H1 (cell line): Measurements from ENCODE around the gene ASIC5. TPM values are rescaled to one million over a fixed set of nuclear protein-coding genes. Genes with fewer than 3 reads are reported as not detected.

Source experiments
- CTCF ChIA-PET: fragments of 300-600 bp; sonication (Branson Sonifier 250); formaldehyde crosslinking; loops from one replicate; lab custom pipeline; 2021; ENCODE audit not compliant: partially characterized antibody; lab: Charles Lee
- POLR2A ChIA-PET: fragments of 300-600 bp; sonication (Branson Sonifier 250); formaldehyde crosslinking; loops from one replicate; lab custom pipeline; 2021; ENCODE audit warnings: inconsistent platforms; ENCODE audit not compliant: partially characterized antibody; lab: Charles Lee
- DNase-seq, 2 experiments: peaks; one replicate each; pipeline versions ENCODE4 v3.0.0 to v3.0.0-alpha.2; 2010 to 2022; ENCODE audit warnings: low spot score in 2 of 2, low read depth in 1 of 2, mixed read lengths in 1 of 2
- FAIRE-seq: peaks from 2 replicates; lab custom pipeline; 2011; peaks lifted over from hg19 to GRCh38; lab: Jason Lieb, UNC
- H2AFZ ChIP-seq: 2 replicates; pipeline ENCODE4 v1.8.1; 2012; ENCODE audit warnings: low read length, inconsistent platforms
- H2AK5ac ChIP-seq: 2 replicates; pipeline ENCODE4 v1.6.1; 2013; ENCODE audit warnings: low read depth, low read length
- H2BK120ac ChIP-seq: replicated peaks from 2 replicates; pipeline ENCODE3; 2013; ENCODE audit warnings: low read depth, low read length, inconsistent platforms
- H2BK12ac ChIP-seq: 2 replicates; pipeline ENCODE4 v1.6.1; 2013; ENCODE audit warnings: low read depth, low read length
- H2BK15ac ChIP-seq: 2 replicates; pipeline ENCODE4 v1.6.1; 2013; ENCODE audit warnings: low read length
- H2BK20ac ChIP-seq: 2 replicates; pipeline ENCODE4 v1.6.1; 2013; ENCODE audit warnings: low read length
- H2BK5ac ChIP-seq: 2 replicates; pipeline ENCODE4 v1.6.1; 2013; ENCODE audit warnings: low read depth, low read length
- H3K14ac ChIP-seq: 2 replicates; pipeline ENCODE4 v1.6.1; 2013; ENCODE audit warnings: inconsistent platforms; ENCODE audit not compliant: insufficient read length
- H3K18ac ChIP-seq: 2 replicates; pipeline ENCODE4 v1.6.1; 2013; ENCODE audit warnings: low read length; ENCODE audit errors: extremely low read depth
- H3K23ac ChIP-seq: 2 replicates; pipeline ENCODE4 v1.6.1; 2013; ENCODE audit warnings: inconsistent platforms; ENCODE audit not compliant: insufficient read length
- H3K23me2 ChIP-seq: 2 replicates; pipeline ENCODE4 v1.6.1; 2013; ENCODE audit warnings: low read depth, low read length
- H3K27ac ChIP-seq: 2 replicates; pipeline ENCODE4 v1.6.1; 2011; ENCODE audit warnings: low read depth, low read length, inconsistent platforms
- H3K27me3 ChIP-seq, 4 experiments: replicated peaks in 1 of 4; 1 replicate in 1 of 4; 2 replicates in 3 of 4; pipeline versions ENCODE4 v1.6.1 to v1.8.1; 2011 to 2013; ENCODE audit warnings: low read length in 3 of 4, mild to moderate bottlenecking in 3 of 4, inconsistent platforms in 2 of 4, mixed read lengths in 2 of 4, moderate library complexity in 1 of 4; ENCODE audit not compliant: control insufficient read depth in 3 of 4, insufficient read depth in 3 of 4; ENCODE audit errors: extremely low read depth in 1 of 4
- H3K36me3 ChIP-seq, 4 experiments: 2 replicates each; pipeline versions ENCODE4 v1.6.1 to v1.8.1; 2011 to 2013; ENCODE audit warnings: mild to moderate bottlenecking in 4 of 4, low read length in 3 of 4, moderate library complexity in 2 of 4, control low read depth in 1 of 4, inconsistent platforms in 1 of 4; ENCODE audit not compliant: insufficient read depth in 4 of 4, control insufficient read depth in 2 of 4
- H3K4ac ChIP-seq: replicated peaks from 2 replicates; pipeline ENCODE3; 2013; ENCODE audit warnings: low read length, low read depth, mixed read lengths, inconsistent platforms; ENCODE audit not compliant: insufficient read length
- H3K4me1 ChIP-seq, 4 experiments: replicated peaks in 1 of 4; 1 replicate in 1 of 4; 2 replicates in 3 of 4; pipeline versions ENCODE4 v1.6.1 to v1.8.1; 2011 to 2013; ENCODE audit warnings: low read length in 3 of 4, inconsistent platforms in 2 of 4, mixed read lengths in 1 of 4; ENCODE audit not compliant: insufficient read depth in 4 of 4, control insufficient read depth in 3 of 4
- H3K4me2 ChIP-seq, 2 experiments: 2 replicates each; pipeline versions ENCODE4 v1.6.1 to v1.8.1; 2011 to 2013; ENCODE audit warnings: low read depth in 2 of 2, low read length in 2 of 2, control low read depth in 1 of 2, inconsistent platforms in 1 of 2, mild to moderate bottlenecking in 1 of 2; ENCODE audit not compliant: insufficient read depth in 1 of 2
- H3K4me3 ChIP-seq, 4 experiments: fragments of 200-600, 300-600 bp in 1 of 4; sonication (generic), shearing (Covaris generic), sonication (Bioruptor Twin) in 1 of 4; 2 replicates each; pipeline versions ENCODE4 v1.5.1 to v1.8.1; 2011 to 2016; ENCODE audit warnings: low read length in 4 of 4, low read depth in 3 of 4, control low read depth in 2 of 4, inconsistent platforms in 2 of 4, mild to moderate bottlenecking in 2 of 4, mixed read lengths in 1 of 4, moderate library complexity in 1 of 4; ENCODE audit not compliant: insufficient read depth in 2 of 4; ENCODE audit errors: extremely low read depth in 1 of 4
- H3K56ac ChIP-seq: replicated peaks from 2 replicates; pipeline ENCODE3; 2013; ENCODE audit warnings: low read depth, mild to moderate bottlenecking, mixed read lengths, low read length, inconsistent platforms; ENCODE audit not compliant: insufficient read length
- H3K79me1 ChIP-seq: 2 replicates; pipeline ENCODE4 v1.6.1; 2013; ENCODE audit warnings: low read depth, low read length, control low read depth
- H3K79me2 ChIP-seq, 2 experiments: 2 replicates each; pipeline versions ENCODE4 v1.6.1 to v1.8.1; 2012 to 2013; ENCODE audit warnings: low read length in 2 of 2, mild to moderate bottlenecking in 2 of 2, inconsistent platforms in 1 of 2; ENCODE audit not compliant: insufficient read depth in 2 of 2, control insufficient read depth in 1 of 2
- H3K9ac ChIP-seq, 4 experiments: replicated peaks in 1 of 4; 1 replicate in 1 of 4; 2 replicates in 3 of 4; pipeline versions ENCODE4 v1.6.1 to v1.8.1; 2011 to 2013; ENCODE audit warnings: low read depth in 3 of 4, low read length in 3 of 4, control low read depth in 2 of 4, mild to moderate bottlenecking in 2 of 4, moderate library complexity in 2 of 4, inconsistent platforms in 1 of 4; ENCODE audit errors: extremely low read depth in 1 of 4
- H3K9me3 ChIP-seq, 2 experiments: 2 replicates each; pipeline versions ENCODE4 v1.6.1 to v1.8.1; 2012 to 2013; ENCODE audit warnings: mild to moderate bottlenecking in 2 of 2, moderate library complexity in 2 of 2, control low read depth in 1 of 2, inconsistent platforms in 1 of 2, low read depth in 1 of 2, low read length in 1 of 2, mixed read lengths in 1 of 2; ENCODE audit not compliant: insufficient read depth in 2 of 2
- H4K20me1 ChIP-seq, 2 experiments: replicated peaks in 1 of 2; 2 replicates each; pipeline versions ENCODE3 to v1.8.1; 2011 to 2013; ENCODE audit warnings: inconsistent platforms in 2 of 2, low read length in 2 of 2, mild to moderate bottlenecking in 1 of 2; ENCODE audit not compliant: insufficient read depth in 2 of 2, control insufficient read depth in 1 of 2
- H4K5ac ChIP-seq: 2 replicates; pipeline ENCODE4 v1.6.1; 2013; ENCODE audit warnings: low read length, low read depth, mixed read lengths, inconsistent platforms; ENCODE audit not compliant: insufficient read length
- H4K8ac ChIP-seq: 2 replicates; pipeline ENCODE4 v1.8.0; 2013; ENCODE audit warnings: mild to moderate bottlenecking, moderate library complexity, low read length, inconsistent platforms; ENCODE audit not compliant: insufficient read depth; ENCODE audit errors: extremely low read depth
- H4K91ac ChIP-seq: replicated peaks from 2 replicates; pipeline ENCODE3; 2013; ENCODE audit warnings: low read length, mixed read lengths, inconsistent platforms; ENCODE audit not compliant: insufficient read length
- MAFK ChIP-seq: IDR thresholded peaks from 2 replicates; pipeline ENCODE4 v1.6.1; 2012; ENCODE audit warnings: low read depth, mild to moderate bottlenecking, improper control_type of control experiment, low read length
- polyA plus RNA-seq, 7 experiments: library from polyadenylated mRNA; depleted of rRNA in 3 of 7; stranded (reverse) in 5 of 7; unstranded in 2 of 7; fragments of >200 nt in 5 of 7; fragments of 200-250 nt in 2 of 7; gene quantifications; 1 replicate in 5 of 7; 2 replicates in 1 of 7; 4 replicates in 1 of 7; pipeline versions ENCODE4 v1.2.1 to v1.2.3, GENCODE V29; 2011 to 2013; ENCODE audit warnings: missing spikeins in 2 of 7, mixed read lengths in 2 of 7
- total RNA-seq: library from RNA; stranded (reverse); fragmentation: NEBNext Ultra II Directional; extraction: Animal tissue kit (Norgen Biotek cat#: 25700); gene quantifications from 2 replicates; pipeline ENCODE4 v1.2.1, GENCODE V29; 2021

ASIC5 gene
- total and polyA plus RNA-seq, 2 of the 8 experiments (the other 6 are each of a cell fraction or from before 2014, with no cell fraction given): not detected

DNA sequence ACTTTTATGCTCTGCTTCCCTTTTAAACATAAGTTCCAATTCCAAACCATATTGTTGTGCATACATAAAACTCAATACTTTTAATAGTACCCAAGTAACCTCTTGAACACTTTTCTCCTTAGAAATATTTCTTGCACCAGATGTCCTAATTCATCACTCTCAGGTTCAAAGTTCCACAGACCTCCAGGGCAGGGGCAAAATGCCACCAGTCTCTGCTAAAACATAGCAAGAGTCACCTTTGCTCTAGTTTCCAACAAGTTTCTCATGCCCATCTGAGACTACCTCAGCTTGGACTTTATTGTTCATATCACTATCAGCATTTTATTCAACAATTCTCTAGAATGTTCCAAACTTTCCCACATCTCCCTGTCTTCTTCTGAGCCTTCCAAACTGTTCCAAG lies 13.7 kb upstream of the ASIC5 start:
- Histone ChIP-seq H2BK20ac (no peak overlapping the region), H3K9ac (no peak overlapping the region), H2BK120ac (no peak overlapping the region), H3K23ac (no peak overlapping the region), H2BK12ac (no peak overlapping the region), H3K79me2 (no peaks in the 10 kb centered on the region), H3K79me1 (no peaks in the 10 kb centered on the region), H2BK5ac (no peak overlapping the region), H3K4me3 (no peak overlapping the region), H3K23me2 (no peaks in the 10 kb centered on the region), H3K9me3 (peaks cover 13 to 19% of the 10 kb centered on the region in 2 experiments; a peak in 3 of 4 replicates), H3K27me3 (no peaks in the 10 kb centered on the region), H3K4ac (no peak overlapping the region), H3K18ac (no peak overlapping the region), H3K27ac (no peak overlapping the region), H3K14ac (no peak overlapping the region), H3K4me2 (no peak overlapping the region), H2AK5ac (no peak overlapping the region), H3K36me3 (peaks cover 0 to 7% (median 0%) of the 10 kb centered on the region in 4 experiments; a peak in 1 of 8 replicates), H4K5ac (no peak overlapping the region), H2BK15ac (no peak overlapping the region), H4K20me1 (no peaks in the 10 kb centered on the region), H3K56ac (no peak overlapping the region), H3K4me1 (no peaks in the 10 kb centered on the region), H4K8ac (no peak overlapping the region), H2AFZ (no peak overlapping the region), H4K91ac (no peak overlapping the region)
- CTCF ChIA-PET: no interaction called here
- POLR2A ChIA-PET: no interaction called here
- DNase-seq (no peak), FAIRE-seq (no peak)
- no peak for TF ChIP-seq MAFK
